ENCODE data around the gene USP48. TPM values are rescaled to one million over a fixed set of nuclear protein-coding genes. Genes with fewer than 3 reads are reported as not detected.

Gene USP48
- total RNA-seq, 1 donor from 2014 or later: 78.7 TPM

DNA sequence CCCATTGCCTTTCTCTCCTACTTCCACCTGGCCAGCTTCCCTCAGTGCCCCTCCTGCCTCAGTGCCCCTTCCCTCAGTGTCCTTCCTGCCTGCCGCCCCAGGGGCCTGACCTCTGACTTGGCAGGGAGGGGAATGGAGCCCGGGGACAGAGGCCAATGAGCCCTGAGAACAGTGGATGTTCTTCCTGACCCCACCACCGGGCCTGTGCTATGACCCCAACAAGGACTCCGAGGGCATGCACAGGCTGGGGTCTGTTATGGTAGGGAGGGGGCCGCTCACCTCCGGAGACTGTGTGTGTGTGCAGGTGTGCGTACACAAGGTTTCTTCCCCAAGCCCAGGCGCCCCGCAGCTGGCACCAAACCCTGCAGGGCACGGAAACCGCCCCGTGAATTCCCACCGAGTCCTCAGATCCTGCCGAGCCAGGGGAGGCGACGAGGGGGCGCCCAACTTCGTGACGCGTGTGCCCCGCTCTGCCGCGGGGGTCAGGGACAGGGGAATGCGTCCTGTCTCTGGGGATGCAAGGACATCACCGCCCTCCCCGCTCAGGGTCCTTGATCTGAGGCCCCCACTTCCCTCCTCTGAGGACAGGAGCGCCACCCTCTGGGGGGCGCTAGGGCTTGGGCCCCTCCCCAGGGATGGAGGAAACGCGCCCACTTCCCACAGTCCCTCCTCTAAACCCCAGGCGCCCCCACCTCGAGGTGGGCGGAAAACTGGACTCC lies 114.6 kb downstream of the USP48 start:
- no peak for TF ChIP-seq CTCF (IDR thresholded peaks at IDR 0.05; ENCODE audit: partially characterized antibody, unreplicated experiment)
- DNase-seq: no peak
- no peak overlapping the region for H3K27ac Mint-ChIP-seq (ENCODE audit: unreplicated experiment)
- H3K27me3 Mint-ChIP-seq (ENCODE audit: unreplicated experiment): peaks cover 10% of the 10 kb centered on the region
- H3K36me3 Mint-ChIP-seq (ENCODE audit: unreplicated experiment): no peaks in the 10 kb centered on the region
- H3K4me1 Mint-ChIP-seq (ENCODE audit: low read depth, unreplicated experiment): peaks cover 21% of the 10 kb centered on the region
- H3K9me3 Mint-ChIP-seq (ENCODE audit: unreplicated experiment): peaks cover 10% of the 10 kb centered on the region
- peak overlapping the region; percentile 65 for H3K4me3 Mint-ChIP-seq (ENCODE audit: unreplicated experiment)

GRCh38 chr1:21667348-21668231 lies 115.4 kb downstream of the USP48 start:
- no peaks in the 10 kb centered on the region for H3K36me3 Mint-ChIP-seq (ENCODE audit: unreplicated experiment)

GRCh38 chr1:21666576-21667320 lies 116.2 kb downstream of the USP48 start:
- DNase-seq: no peak
- peak overlapping the region; percentile 79 for H3K27ac Mint-ChIP-seq (ENCODE audit: unreplicated experiment)
- no peak for TF ChIP-seq CTCF (IDR thresholded peaks at IDR 0.05; ENCODE audit: partially characterized antibody, unreplicated experiment)
- H3K4me1 Mint-ChIP-seq (ENCODE audit: low read depth, unreplicated experiment): peaks cover 17% of the 10 kb centered on the region
- H3K9me3 Mint-ChIP-seq (ENCODE audit: unreplicated experiment): peaks cover 10% of the 10 kb centered on the region
- H3K27me3 Mint-ChIP-seq (ENCODE audit: unreplicated experiment): peaks cover 10% of the 10 kb centered on the region
- H3K36me3 Mint-ChIP-seq (ENCODE audit: unreplicated experiment): no peaks in the 10 kb centered on the region
- H3K4me3 Mint-ChIP-seq (ENCODE audit: unreplicated experiment): peak overlapping the region; percentile 42

More at GRCh38 chr1:21667348-21668231, 115.4 kb downstream of the USP48 start:
- H3K4me1 Mint-ChIP-seq (ENCODE audit: low read depth, unreplicated experiment): peaks cover 17% of the 10 kb centered on the region
- H3K4me3 Mint-ChIP-seq (ENCODE audit: unreplicated experiment): peak overlapping the region; percentile 42
- H3K9me3 Mint-ChIP-seq (ENCODE audit: unreplicated experiment): peaks cover 10% of the 10 kb centered on the region
- H3K27me3 Mint-ChIP-seq (ENCODE audit: unreplicated experiment): peaks cover 10% of the 10 kb centered on the region
- H3K27ac Mint-ChIP-seq (ENCODE audit: unreplicated experiment): no peak overlapping the region
- TF ChIP-seq CTCF (IDR thresholded peaks at IDR 0.05; ENCODE audit: partially characterized antibody, unreplicated experiment): no peak
- DNase-seq: no peak

DNA sequence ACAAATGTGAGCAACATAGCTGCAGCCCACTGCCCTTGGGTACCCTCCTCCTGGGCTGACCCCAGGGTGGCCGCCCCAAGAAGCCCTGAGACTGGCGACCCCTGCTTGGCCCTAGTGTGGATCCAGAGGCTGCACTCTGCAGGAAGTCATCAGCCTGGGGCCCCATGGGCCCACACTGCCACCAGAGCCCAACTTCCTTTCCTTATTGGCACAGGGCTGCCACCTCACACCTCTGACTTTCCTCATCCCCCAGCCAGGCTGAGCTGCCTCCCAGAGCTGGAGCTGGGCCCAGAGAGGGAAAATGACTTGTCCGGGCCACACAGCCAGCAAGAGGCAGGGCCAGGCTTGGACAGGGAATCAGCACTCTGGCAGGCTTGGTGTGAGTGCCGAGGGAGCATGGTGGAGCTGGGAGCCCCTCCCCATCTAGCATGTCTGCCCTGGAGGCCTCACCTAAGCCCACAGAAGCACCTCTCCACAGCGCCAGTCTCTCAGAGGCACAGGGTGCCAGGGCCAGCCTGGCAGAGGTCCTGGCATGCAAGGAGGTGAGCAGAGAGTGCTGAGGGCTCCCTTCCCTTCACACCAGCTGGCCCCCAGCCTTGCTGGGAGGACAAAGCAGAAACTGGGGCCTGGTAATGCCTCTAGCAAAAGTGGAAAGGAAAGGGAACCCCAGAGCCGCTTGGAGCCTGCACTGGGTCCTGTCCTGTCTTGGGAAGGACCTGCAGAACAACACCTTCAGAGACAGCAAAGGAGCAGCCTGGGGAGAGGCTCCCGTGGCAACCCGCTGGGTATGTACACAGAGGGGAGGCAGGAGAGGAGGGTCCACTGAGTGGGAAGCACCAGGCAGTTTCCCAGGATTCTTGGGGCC lies 117.0 kb downstream of the USP48 start:
- no peak for DNase-seq
- Mint-ChIP-seq H3K9me3 (ENCODE audit: unreplicated experiment) (peaks cover 10% of the 10 kb centered on the region), H3K27me3 (ENCODE audit: unreplicated experiment) (peaks cover 10% of the 10 kb centered on the region), H3K36me3 (ENCODE audit: unreplicated experiment) (no peaks in the 10 kb centered on the region), H3K4me1 (ENCODE audit: low read depth, unreplicated experiment) (peaks cover 17% of the 10 kb centered on the region), H3K27ac (ENCODE audit: unreplicated experiment) (peak overlapping the region; percentile 79), H3K4me3 (ENCODE audit: unreplicated experiment) (peak overlapping the region; percentile 42)
- TF ChIP-seq CTCF (IDR thresholded peaks at IDR 0.05; ENCODE audit: partially characterized antibody, unreplicated experiment): no peak
